ENCODE results near the gene BOLA1. TPM values are rescaled to one million over a fixed set of nuclear protein-coding genes. Genes with fewer than 3 reads are reported as not detected.
"Not testable (repeated sequence)": the region's sequence is repeated elsewhere in the genome, so short reads cannot be mapped to it uniquely, and the experiment has no call there.

BOLA1 gene
- total RNA-seq, 6 experiments from 2014 or later, result 5.3 to 8.9 (median 6.7) TPM

DNA sequence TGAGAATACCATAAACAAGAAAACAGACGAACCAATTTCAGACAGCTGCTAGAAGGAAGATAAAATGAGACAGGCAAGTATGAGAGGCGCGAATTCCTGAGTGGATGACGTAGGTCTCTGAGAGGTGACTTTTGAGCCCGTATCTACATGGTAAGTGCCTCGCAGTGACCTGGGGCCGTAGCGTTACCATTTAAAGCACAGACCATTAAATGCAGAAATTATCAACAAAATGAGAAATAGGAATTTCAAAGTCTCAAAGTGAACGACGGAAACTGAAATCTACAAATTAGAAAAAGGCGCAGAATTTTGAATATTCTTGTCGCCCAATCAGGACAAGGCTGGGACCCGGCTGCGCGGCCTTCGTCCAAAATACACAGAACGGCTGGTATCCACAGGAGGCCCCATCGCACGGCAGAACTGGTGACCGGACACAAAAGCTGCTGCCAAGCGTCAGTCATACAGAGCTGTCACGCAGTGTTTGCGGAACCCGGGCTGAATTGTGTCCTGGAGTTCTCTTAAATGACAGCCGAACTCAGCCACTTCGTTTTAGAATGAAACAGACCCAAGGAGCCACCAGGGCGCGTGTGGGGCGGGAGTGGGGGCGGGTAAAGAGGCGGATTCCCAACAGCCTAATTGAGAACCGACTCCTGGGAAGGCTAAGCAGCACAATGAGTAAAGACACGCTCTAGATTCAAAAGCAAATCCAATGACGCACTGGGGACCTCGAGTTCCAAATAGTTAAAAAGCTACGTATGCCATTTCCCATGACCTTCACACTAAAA is 13.8 kb upstream of the BOLA1 start:
- TF ChIP-seq, protein P1, sequence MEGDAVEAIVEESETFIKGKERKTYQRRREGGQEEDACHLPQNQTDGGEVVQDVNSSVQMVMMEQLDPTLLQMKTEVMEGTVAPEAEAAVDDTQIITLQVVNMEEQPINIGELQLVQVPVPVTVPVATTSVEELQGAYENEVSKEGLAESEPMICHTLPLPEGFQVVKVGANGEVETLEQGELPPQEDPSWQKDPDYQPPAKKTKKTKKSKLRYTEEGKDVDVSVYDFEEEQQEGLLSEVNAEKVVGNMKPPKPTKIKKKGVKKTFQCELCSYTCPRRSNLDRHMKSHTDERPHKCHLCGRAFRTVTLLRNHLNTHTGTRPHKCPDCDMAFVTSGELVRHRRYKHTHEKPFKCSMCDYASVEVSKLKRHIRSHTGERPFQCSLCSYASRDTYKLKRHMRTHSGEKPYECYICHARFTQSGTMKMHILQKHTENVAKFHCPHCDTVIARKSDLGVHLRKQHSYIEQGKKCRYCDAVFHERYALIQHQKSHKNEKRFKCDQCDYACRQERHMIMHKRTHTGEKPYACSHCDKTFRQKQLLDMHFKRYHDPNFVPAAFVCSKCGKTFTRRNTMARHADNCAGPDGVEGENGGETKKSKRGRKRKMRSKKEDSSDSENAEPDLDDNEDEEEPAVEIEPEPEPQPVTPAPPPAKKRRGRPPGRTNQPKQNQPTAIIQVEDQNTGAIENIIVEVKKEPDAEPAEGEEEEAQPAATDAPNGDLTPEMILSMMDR (IDR thresholded peaks at IDR 0.05), result peak; percentile 16; the same call in 1 of the 2 replicates
- Mint-ChIP-seq H3K9me3 (no peaks in the 10 kb centered on the region), H3K4me3 (no peak overlapping the region), H3K27me3 (ENCODE audit: insufficient read depth) (peaks cover 4% of the 10 kb centered on the region), H3K27ac (no peak overlapping the region), H3K4me1 (ENCODE audit: low read depth) (no peaks in the 10 kb centered on the region; the same call in none of the 2 replicates), H3K36me3 (ENCODE audit: low read depth) (no peaks in the 10 kb centered on the region)
- peak; percentile 90 for DNase-seq

DNA sequence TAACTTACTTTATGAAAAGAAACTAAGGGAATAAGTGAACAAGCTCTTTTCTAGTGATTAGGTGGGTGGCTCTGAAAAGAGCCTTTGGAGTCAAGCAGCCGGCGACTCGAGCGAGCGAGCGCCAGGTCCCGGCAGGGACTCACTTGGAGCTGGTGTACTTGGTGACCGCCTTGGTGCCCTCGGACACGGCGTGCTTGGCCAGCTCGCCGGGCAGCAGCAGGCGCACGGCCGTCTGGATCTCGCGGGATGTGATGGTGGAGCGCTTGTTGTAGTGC is 13.3 kb upstream of the BOLA1 start:
- H3K4me1 Mint-ChIP-seq (ENCODE audit: low read depth); H3K36me3 Mint-ChIP-seq (ENCODE audit: low read depth); DNase-seq; H3K27me3 Mint-ChIP-seq (ENCODE audit: insufficient read depth); H3K9me3 Mint-ChIP-seq; H3K4me3 Mint-ChIP-seq; H3K27ac Mint-ChIP-seq: not testable (repeated sequence)

DNA sequence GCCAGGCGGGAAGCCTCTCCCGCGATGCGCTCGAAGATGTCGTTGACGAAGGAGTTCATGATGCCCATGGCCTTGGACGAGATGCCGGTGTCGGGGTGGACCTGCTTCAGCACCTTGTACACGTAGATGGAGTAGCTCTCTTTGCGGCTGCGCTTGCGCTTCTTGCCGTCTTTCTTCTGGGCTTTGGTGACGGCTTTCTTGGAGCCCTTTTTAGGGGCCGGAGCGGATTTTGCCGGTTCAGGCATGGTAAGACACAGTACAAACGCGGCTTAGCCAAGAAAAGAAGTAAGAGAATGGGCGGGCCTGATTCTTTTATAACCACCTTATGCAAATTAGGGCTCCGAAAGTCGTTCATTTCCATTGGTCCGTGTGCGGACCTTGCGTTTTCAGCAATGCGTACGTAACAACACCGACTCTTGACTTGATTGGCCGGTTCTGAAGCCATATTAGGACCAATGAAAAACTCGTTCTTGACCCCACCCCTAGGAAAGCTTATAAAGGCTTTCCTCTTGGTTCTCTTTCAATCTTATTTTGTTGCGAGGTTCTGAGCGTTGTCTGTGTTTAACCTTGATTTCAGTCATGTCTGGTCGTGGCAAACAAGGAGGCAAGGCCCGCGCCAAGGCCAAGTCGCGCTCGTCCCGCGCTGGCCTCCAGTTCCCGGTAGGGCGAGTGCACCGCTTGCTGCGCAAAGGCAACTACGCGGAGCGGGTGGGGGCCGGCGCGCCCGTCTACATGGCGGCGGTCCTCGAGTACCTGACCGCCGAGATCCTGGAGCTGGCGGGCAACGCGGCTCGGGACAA is 12.8 kb upstream of the BOLA1 start:
- H3K4me1 Mint-ChIP-seq (ENCODE audit: low read depth), result no peaks in the 10 kb centered on the region; the same call in none of the 2 replicates
- TF ChIP-seq, protein P1 (IDR thresholded peaks at IDR 0.05), result no peak

DNA sequence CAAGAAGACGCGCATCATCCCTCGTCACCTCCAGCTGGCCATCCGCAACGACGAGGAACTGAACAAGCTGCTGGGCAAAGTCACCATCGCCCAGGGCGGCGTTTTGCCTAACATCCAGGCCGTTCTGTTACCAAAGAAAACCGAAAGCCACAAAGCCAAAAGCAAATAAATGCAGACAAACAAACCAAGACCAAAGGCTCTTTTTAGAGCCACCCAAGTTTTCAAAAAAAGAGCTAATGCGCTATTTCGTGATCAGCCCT is 12.2 kb upstream of the BOLA1 start:
- not testable (repeated sequence) for DNase-seq; H3K9me3 Mint-ChIP-seq; H3K36me3 Mint-ChIP-seq (ENCODE audit: low read depth)

More for the DNA sequence above, 12.8 kb upstream of the BOLA1 start:
- peak; percentile 99 for DNase-seq
- Mint-ChIP-seq H3K27me3 (ENCODE audit: insufficient read depth) (peaks cover 4% of the 10 kb centered on the region), H3K4me3 (no peak overlapping the region), H3K27ac (no peak overlapping the region), H3K36me3 (ENCODE audit: low read depth) (no peaks in the 10 kb centered on the region), H3K9me3 (no peaks in the 10 kb centered on the region)

DNA sequence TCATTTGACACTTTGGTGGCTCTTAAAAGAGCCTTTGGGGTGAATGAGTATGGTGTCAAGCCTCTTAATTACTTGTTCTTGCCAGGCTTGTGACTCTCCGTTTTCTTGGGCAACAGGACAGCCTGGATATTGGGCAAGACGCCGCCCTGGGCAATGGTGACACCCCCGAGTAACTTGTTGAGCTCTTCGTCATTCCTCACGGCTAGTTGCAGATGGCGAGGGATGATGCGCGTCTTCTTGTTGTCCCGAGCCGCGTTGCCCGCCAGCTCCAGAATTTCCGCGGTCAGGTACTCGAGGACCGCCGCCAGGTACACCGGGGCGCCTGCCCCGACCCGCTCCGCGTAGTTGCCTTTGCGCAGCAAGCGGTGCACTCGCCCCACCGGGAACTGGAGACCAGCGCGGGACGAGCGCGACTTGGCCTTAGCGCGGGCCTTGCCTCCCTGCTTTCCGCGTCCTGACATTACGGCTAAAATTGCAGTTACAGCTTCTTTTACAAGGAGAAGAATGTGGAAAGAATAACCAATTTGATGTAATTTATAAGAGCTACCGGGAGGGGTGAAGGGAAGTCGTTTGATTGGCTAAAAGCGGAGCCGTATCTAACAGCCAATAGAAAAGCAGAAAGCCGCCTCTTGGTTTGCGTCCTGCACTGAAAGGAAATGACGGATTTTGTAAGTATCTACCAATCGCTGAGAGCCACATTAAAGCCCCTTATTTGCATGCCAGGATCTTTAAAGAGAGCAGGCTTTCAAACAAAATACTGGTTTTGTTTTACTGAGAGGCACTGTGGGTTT is 11.7 kb upstream of the BOLA1 start:
- peaks cover 4% of the 10 kb centered on the region for H3K27me3 Mint-ChIP-seq (ENCODE audit: insufficient read depth)
- no peaks in the 10 kb centered on the region for H3K9me3 Mint-ChIP-seq
- TF ChIP-seq, protein P1 (IDR thresholded peaks at IDR 0.05), result no peak
- no peaks in the 10 kb centered on the region for H3K36me3 Mint-ChIP-seq (ENCODE audit: low read depth)
- no peak overlapping the region for H3K27ac Mint-ChIP-seq
- H3K4me3 Mint-ChIP-seq, result no peak overlapping the region
- no peaks in the 10 kb centered on the region; the same call in none of the 2 replicates for H3K4me1 Mint-ChIP-seq (ENCODE audit: low read depth)
- DNase-seq, result peak; percentile 99

More for the DNA sequence above, 12.2 kb upstream of the BOLA1 start:
- not testable (repeated sequence) for H3K4me3 Mint-ChIP-seq; H3K27ac Mint-ChIP-seq; H3K27me3 Mint-ChIP-seq (ENCODE audit: insufficient read depth); H3K4me1 Mint-ChIP-seq (ENCODE audit: low read depth)

DNA sequence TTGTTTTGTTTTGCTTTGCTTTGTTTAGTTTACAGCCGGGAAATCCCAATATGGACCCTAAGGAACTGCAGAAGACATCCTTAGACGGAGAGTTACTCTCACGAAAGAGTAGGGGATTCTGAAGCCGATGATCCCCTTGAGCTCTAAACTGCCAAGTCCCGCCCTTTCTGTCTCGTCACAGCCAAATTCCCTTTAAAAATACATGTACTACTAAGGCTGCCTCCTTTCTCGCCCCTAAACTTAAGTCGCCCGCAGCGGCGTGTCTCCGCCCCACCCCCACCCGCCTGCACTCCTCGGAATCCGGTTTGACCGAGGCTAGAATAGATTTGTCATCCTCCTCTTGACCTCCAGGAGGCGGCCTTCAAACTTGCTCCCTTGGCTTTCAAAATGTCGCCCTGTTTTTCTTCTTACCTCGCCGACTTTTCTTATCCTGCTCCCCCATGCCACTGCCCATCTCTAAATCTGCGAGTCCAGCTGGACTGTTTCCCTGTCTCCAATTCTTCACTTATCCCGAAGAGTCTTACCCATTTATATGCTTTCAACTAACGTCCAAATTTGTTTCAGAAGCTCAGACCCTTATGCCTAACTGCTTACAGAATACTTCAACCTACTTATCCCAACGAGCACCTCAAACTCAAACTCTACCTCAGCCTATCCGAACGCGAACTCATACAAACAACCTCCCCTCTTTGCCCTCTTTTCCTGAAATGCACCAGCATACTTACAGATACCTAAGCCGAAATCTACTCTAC is 10.9 kb upstream of the BOLA1 start:
- Mint-ChIP-seq H3K4me3 (no peak overlapping the region), H3K27me3 (ENCODE audit: insufficient read depth) (peaks cover 3% of the 10 kb centered on the region), H3K4me1 (ENCODE audit: low read depth) (no peaks in the 10 kb centered on the region; the same call in none of the 2 replicates), H3K27ac (no peak overlapping the region), H3K9me3 (no peaks in the 10 kb centered on the region), H3K36me3 (ENCODE audit: low read depth) (no peaks in the 10 kb centered on the region)
- TF ChIP-seq, protein P1 (IDR thresholded peaks at IDR 0.05), result peak; percentile 77
- no peak for DNase-seq

Data from HFFc6 (cell line).